Motor neuron (in vitro differentiated cells): ENCODE results near the gene RBM14. TPM values are rescaled to one million over a fixed set of nuclear protein-coding genes. Genes with fewer than 3 reads are reported as not detected.
"Not testable (repeated sequence)": the region's sequence is repeated elsewhere in the genome, so short reads cannot be mapped to it uniquely, and the experiment has no call there.

Experiments
- ATAC-seq, 8 experiments: fragments of 200-7000 bp; cut with Tn5 transposase; replicated peaks in 6 of 8; 2 replicates each; pipeline ENCODE4 v1.8.0; 2021; ENCODE audit warnings: mild to moderate bottlenecking in 8 of 8, moderate library complexity in 8 of 8
- H3K27ac ChIP-seq, 2 donors: fragments of 250-450 bp; sonication (Bioruptor Pico); 2 replicates each; pipeline ENCODE4 v1.9.0; 2021; ENCODE audit warnings: antibody characterized with exemption in 2 of 2, mild to moderate bottlenecking in 2 of 2, moderate library complexity in 1 of 2
- H3K4me1 ChIP-seq, 2 donors: fragments of 250-450 bp; sonication (Bioruptor Pico); replicated peaks in 1 of 2; 2 replicates each; pipeline ENCODE4 v1.6.1; 2021; ENCODE audit warnings: antibody characterized with exemption in 2 of 2, mild to moderate bottlenecking in 2 of 2, moderate library complexity in 1 of 2
- H3K4me3 ChIP-seq, 5 donors: fragments of 250-450 bp; sonication (Bioruptor Pico); 2 replicates each; pipeline ENCODE4 v1.9.0; 2021; ENCODE audit warnings: antibody characterized with exemption in 5 of 5, mild to moderate bottlenecking in 5 of 5, moderate library complexity in 4 of 5
- WGBS, 10 experiments: fragments of 450-650 bp; shearing (Covaris generic); methylation state at CpG; one replicate each; pipeline ENCODE4 v1.0.0; 2022; 5-methylcytosine and 5-hydroxymethylcytosine counted together
- in situ Hi-C, 9 experiments: fragments of 400-800 bp; cut with MboI; loops; one replicate each; pipeline ENCODE4 v1.15.0; 2021; ENCODE audit warnings: low sequenced_read_pairs in 9 of 9, low pct_unique_long_range_greater_than_20kb in 2 of 9; ENCODE audit not compliant: unreplicated experiment in 9 of 9
- total RNA-seq, 8 experiments: library from RNA; unstranded; fragments of 300-600 nt; gene quantifications; 2 replicates each; pipeline versions ENCODE4 v1.2.3 to v1.2.4, GENCODE V29; 2022

Gene RBM14
- total RNA-seq, 8 experiments from 2014 or later: 31.7 to 88.4 (median 49.3) TPM

GRCh38 chr11:66604155-66604554 is 12.3 kb upstream of the RBM14 start:
- H3K27ac ChIP-seq: no peak overlapping the region
- in situ Hi-C loops: no loop called here
- no peak for ATAC-seq
- no peak overlapping the region for H3K4me3 ChIP-seq
- no peaks in the 10 kb centered on the region for H3K4me1 ChIP-seq
- 82 to 95% (median 89%) methylated on average over 2 to 5 of the region's 5 CpGs; no CpG with 5 or more reads in 3 of the 10 experiments for WGBS, 10 experiments

GRCh38 chr11:66606608-66607007 is 9.8 kb upstream of the RBM14 start:
- ATAC-seq, H3K4me3 ChIP-seq, H3K27ac ChIP-seq, in situ Hi-C loops, H3K4me1 ChIP-seq: not testable (repeated sequence)
- WGBS, 10 experiments: 94 to 100% (median 100%) methylated on average over 1 to 3 of the region's 3 CpGs; no CpG with 5 or more reads in 6 of the 10 experiments

- WGBS, 10 experiments: 0 to 100% (median 55%) methylated on average over 1 to 4 of the region's 8 CpGs; no CpG with 5 or more reads in 1 of the 10 experiments
- ATAC-seq: peak in 3 of 8 experiments; percentile 76 to 96 (median 94)
- Histone ChIP-seq H3K4me3 (no peak overlapping the region), H3K27ac (no peak overlapping the region), H3K4me1 (no peaks in the 10 kb centered on the region)
- in situ Hi-C loops: no loop called here
Measured at GRCh38 chr11:66607126-66607834, 9.2 kb upstream of the RBM14 start.

GRCh38 chr11:66609721-66610617 is 6.5 kb upstream of the RBM14 start:
- in situ Hi-C loops: no loop called here
- 0 to 93% (median 72%) methylated on average over 1 to 4 of the region's 4 CpGs; no CpG with 5 or more reads in 1 of the 10 experiments for WGBS, 10 experiments

GRCh38 chr11:66612458-66612857 is 4.0 kb upstream of the RBM14 start:
- 83 to 100% methylated on average over 1 of the region's 1 CpG; no CpG with 5 or more reads in 8 of the 10 experiments for WGBS, 10 experiments
- no peak overlapping the region for H3K4me3 ChIP-seq
- in situ Hi-C loops: no loop called here
- no peak for ATAC-seq
- H3K4me1 ChIP-seq: peaks cover 3% of the 10 kb centered on the region in 2 donors
- no peak overlapping the region for H3K27ac ChIP-seq

More at GRCh38 chr11:66609721-66610617, 6.5 kb upstream of the RBM14 start:
- no peak overlapping the region for H3K4me3 ChIP-seq
- H3K27ac ChIP-seq: no peak overlapping the region
- no peak for ATAC-seq
- no peaks in the 10 kb centered on the region for H3K4me1 ChIP-seq

- ATAC-seq: no peak
Measured at GRCh38 chr11:66614073-66614472, 2.4 kb upstream of the RBM14 start.

GRCh38 chr11:66617155-66617834 is 865 bp downstream of the RBM14 start:
- 0 to 2% (median 0%) methylated on average over 1 to 16 of the region's 38 CpGs; no CpG with 5 or more reads in 2 of the 10 experiments for WGBS, 10 experiments
- Histone ChIP-seq H3K27ac (peak overlapping the region; percentile 91 to 94), H3K4me3 (peak overlapping the region; percentile 81 to 99 (median 86)), H3K4me1 (peaks cover 15 to 18% of the 10 kb centered on the region in 2 donors)
- in situ Hi-C loops: no loop called here
- peak in 3 of 8 experiments; percentile 9 to 10 (median 9) for ATAC-seq

More at GRCh38 chr11:66614073-66614472, 2.4 kb upstream of the RBM14 start:
- Histone ChIP-seq H3K27ac (no peak overlapping the region), H3K4me1 (peaks cover 12 to 13% of the 10 kb centered on the region in 2 donors), H3K4me3 (no peak overlapping the region)
- in situ Hi-C loops: no loop called here
- WGBS, 10 experiments: 80 to 100% (median 91%) methylated on average over 2 to 7 of the region's 13 CpGs; no CpG with 5 or more reads in 5 of the 10 experiments

GRCh38 chr11:66619080-66619554 is 2.7 kb downstream of the RBM14 start:
- in situ Hi-C loops: no loop called here
- peak in 3 of 8 experiments; percentile 0 to 7 (median 0) for ATAC-seq
- WGBS, 10 experiments: 36 to 83% (median 60%) methylated on average over 1 to 4 of the region's 4 CpGs; no CpG with 5 or more reads in 1 of the 10 experiments
- Histone ChIP-seq H3K4me1 (peaks cover 15 to 24% of the 10 kb centered on the region in 2 donors), H3K27ac (no peak overlapping the region), H3K4me3 (peak overlapping the region in 4 of 5 donors; percentile 85 to 99 (median 87))

- Histone ChIP-seq H3K4me1 (peaks cover 0 to 11% of the 10 kb centered on the region in 2 donors), H3K27ac (no peak overlapping the region), H3K4me3 (no peak overlapping the region)
- WGBS, 10 experiments: 13 to 98% (median 93%) methylated on average over 2 to 8 of the region's 16 CpGs; no CpG with 5 or more reads in 6 of the 10 experiments
- peak in 6 of 8 experiments; percentile 14 to 51 (median 40) for ATAC-seq
- in situ Hi-C loops: no loop called here
Measured at GRCh38 chr11:66624450-66624849, 8.0 kb downstream of the RBM14 start.

- peak in 5 of 8 experiments; percentile 13 to 34 (median 16) for ATAC-seq
- Histone ChIP-seq H3K27ac (no peak overlapping the region), H3K4me3 (no peak overlapping the region), H3K4me1 (peaks cover 0 to 11% of the 10 kb centered on the region in 2 donors)
- in situ Hi-C loops: no loop called here
- WGBS, 10 experiments: 50 to 100% (median 95%) methylated on average over 1 to 9 of the region's 26 CpGs; no CpG with 5 or more reads in 4 of the 10 experiments
Measured at GRCh38 chr11:66625041-66625751, 8.8 kb downstream of the RBM14 start.

GRCh38 chr11:66625752-66626149 is 9.3 kb downstream of the RBM14 start:
- Histone ChIP-seq H3K4me1 (peaks cover 0 to 11% of the 10 kb centered on the region in 2 donors), H3K4me3 (no peak overlapping the region), H3K27ac (no peak overlapping the region)
- peak in 4 of 8 experiments; percentile 7 to 24 (median 12) for ATAC-seq
- in situ Hi-C loops: no loop called here
- 72 to 100% (median 92%) methylated on average over 1 to 4 of the region's 9 CpGs; no CpG with 5 or more reads in 5 of the 10 experiments for WGBS, 10 experiments

- H3K4me3 ChIP-seq: no peak overlapping the region
- 80 to 100% (median 95%) methylated on average over 1 to 9 of the region's 25 CpGs; no CpG with 5 or more reads in 3 of the 10 experiments for WGBS, 10 experiments
- in situ Hi-C loops: no loop called here
- H3K27ac ChIP-seq: no peak overlapping the region
- no peak for ATAC-seq
- peaks cover 0 to 8% of the 10 kb centered on the region in 2 donors for H3K4me1 ChIP-seq
Measured at GRCh38 chr11:66626382-66626781, 10.0 kb downstream of the RBM14 start.
